Endothelial cell (in vitro differentiated cells): ENCODE results near the gene CD300E. TPM values are rescaled to one million over a fixed set of nuclear protein-coding genes. Genes with fewer than 3 reads are reported as not detected.
"Not testable (repeated sequence)": the region's sequence is repeated elsewhere in the genome, so short reads cannot be mapped to it uniquely, and the experiment has no call there.

ENCODE experiments used
- DNase-seq: peaks from one replicate; pipeline ENCODE4 v3.0.0; 2021; ENCODE audit warnings: low spot score
- H3K27ac Mint-ChIP-seq: one replicate; pipeline ENCODE4 v1.8.0; 2021; ENCODE audit warnings: mixed read lengths, inconsistent platforms; ENCODE audit not compliant: unreplicated experiment
- H3K27me3 Mint-ChIP-seq: one replicate; pipeline ENCODE4 v1.8.0; 2021; ENCODE audit warnings: mild to moderate bottlenecking, moderate library complexity, mixed read lengths, inconsistent platforms; ENCODE audit not compliant: unreplicated experiment
- H3K36me3 Mint-ChIP-seq: one replicate; pipeline ENCODE4 v1.8.0; 2021; ENCODE audit warnings: mild to moderate bottlenecking, low read depth, mixed read lengths, inconsistent platforms; ENCODE audit not compliant: unreplicated experiment
- H3K4me1 Mint-ChIP-seq: one replicate; pipeline ENCODE4 v1.8.0; 2021; ENCODE audit warnings: mild to moderate bottlenecking, mixed read lengths, inconsistent platforms; ENCODE audit not compliant: unreplicated experiment
- H3K4me3 Mint-ChIP-seq: one replicate; pipeline ENCODE4 v1.8.0; 2021; ENCODE audit warnings: mild to moderate bottlenecking, mixed read lengths, inconsistent platforms; ENCODE audit not compliant: unreplicated experiment
- H3K9me3 Mint-ChIP-seq: one replicate; pipeline ENCODE4 v1.8.0; 2021; ENCODE audit warnings: mixed read lengths, inconsistent platforms; ENCODE audit not compliant: unreplicated experiment
- total RNA-seq: library from RNA; stranded (reverse); fragmentation: NEBNext Ultra II Directional; extraction: Animal tissue kit (Norgen Biotek cat#: 25700); gene quantifications from one replicate; pipeline ENCODE4 v1.2.1, GENCODE V29; 2021; ENCODE audit not compliant: unreplicated experiment
- TF ChIP-seq, protein P1 (sequence below): fragments of 200-600 bp; sonication (generic); IDR thresholded peaks from one replicate; pipeline ENCODE4 v1.5.0; 2021; ENCODE audit warnings: antibody characterized with exemption; ENCODE audit not compliant: unreplicated experiment

The CD300E gene
- total RNA-seq, 1 donor from 2014 or later = not detected

DNA sequence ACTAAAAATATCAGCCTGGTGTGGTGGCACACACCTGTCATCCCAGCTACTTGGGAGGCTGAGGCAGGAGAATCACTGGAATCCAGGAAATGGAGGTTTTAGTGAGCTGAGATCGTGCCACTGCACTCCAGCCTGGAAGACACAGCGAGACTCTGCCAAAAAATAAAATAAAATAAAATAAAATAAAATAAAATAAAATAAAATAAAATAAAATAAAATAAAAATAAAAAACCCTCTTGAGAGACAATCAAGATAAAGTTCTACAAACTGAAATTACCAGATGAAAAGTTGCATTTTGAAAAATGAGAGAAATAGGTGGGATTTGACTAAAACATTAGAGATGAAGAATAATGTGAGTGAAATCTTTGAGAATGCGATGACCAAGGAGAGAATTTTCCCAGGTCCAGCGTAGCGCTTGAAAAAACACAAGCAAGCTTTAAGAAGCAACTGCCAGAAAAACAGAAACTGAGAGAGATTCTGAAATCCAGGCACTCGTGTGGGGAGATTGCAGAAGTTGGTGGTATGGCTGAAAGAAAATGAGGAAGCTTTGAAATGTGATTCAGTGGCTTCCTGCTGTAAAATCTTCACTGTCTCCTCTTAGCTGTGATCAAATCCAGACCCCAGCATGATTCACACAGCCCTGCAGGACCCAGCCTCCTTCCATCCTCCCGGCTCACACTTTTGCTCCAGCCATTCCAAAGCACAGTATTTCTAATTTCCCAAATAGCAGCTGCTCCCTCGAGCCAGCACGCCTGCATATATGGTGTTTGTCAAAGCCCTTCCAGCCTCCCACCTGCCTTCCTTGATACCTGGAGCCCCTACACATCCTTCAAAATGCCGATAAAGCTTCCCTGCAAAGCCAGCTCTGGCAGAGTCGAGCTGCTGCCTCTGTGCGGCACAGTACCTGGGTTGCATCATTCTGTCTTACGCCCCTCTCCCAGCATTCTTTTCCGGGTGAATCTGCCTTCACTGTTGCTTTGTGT is 8.2 kb upstream of the CD300E start:
- Mint-ChIP-seq H3K4me1 (peaks cover 2% of the 10 kb centered on the region), H3K4me3 (no peak overlapping the region), H3K27me3 (peaks cover 4% of the 10 kb centered on the region), H3K36me3 (no peaks in the 10 kb centered on the region), H3K9me3 (no peaks in the 10 kb centered on the region), H3K27ac (no peak overlapping the region)
- no peak for DNase-seq
- TF ChIP-seq, protein P1, sequence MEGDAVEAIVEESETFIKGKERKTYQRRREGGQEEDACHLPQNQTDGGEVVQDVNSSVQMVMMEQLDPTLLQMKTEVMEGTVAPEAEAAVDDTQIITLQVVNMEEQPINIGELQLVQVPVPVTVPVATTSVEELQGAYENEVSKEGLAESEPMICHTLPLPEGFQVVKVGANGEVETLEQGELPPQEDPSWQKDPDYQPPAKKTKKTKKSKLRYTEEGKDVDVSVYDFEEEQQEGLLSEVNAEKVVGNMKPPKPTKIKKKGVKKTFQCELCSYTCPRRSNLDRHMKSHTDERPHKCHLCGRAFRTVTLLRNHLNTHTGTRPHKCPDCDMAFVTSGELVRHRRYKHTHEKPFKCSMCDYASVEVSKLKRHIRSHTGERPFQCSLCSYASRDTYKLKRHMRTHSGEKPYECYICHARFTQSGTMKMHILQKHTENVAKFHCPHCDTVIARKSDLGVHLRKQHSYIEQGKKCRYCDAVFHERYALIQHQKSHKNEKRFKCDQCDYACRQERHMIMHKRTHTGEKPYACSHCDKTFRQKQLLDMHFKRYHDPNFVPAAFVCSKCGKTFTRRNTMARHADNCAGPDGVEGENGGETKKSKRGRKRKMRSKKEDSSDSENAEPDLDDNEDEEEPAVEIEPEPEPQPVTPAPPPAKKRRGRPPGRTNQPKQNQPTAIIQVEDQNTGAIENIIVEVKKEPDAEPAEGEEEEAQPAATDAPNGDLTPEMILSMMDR = no peak

DNA sequence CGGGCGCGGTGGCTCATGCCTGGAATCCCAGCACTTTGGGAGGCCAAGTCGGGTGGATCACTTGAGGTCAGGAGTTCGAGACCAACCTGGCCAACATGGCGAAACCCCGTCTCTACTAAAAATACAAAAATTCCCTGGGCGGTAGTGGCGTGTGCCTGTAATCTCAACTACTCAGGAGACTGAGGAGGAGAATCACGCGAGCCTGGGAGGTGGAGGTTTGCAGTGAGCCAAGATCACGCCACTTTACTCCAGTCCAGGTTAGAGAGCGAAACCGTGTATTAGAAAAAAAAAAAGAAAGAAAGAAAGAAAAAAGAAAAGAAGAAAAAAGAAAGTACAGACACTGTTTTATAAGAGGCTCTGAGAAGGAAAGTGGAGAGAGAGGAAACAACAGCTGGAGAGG is 6.7 kb upstream of the CD300E start:
- not testable (repeated sequence) for H3K4me1 Mint-ChIP-seq, H3K36me3 Mint-ChIP-seq, DNase-seq, H3K27ac Mint-ChIP-seq, H3K27me3 Mint-ChIP-seq, H3K9me3 Mint-ChIP-seq, H3K4me3 Mint-ChIP-seq

DNA sequence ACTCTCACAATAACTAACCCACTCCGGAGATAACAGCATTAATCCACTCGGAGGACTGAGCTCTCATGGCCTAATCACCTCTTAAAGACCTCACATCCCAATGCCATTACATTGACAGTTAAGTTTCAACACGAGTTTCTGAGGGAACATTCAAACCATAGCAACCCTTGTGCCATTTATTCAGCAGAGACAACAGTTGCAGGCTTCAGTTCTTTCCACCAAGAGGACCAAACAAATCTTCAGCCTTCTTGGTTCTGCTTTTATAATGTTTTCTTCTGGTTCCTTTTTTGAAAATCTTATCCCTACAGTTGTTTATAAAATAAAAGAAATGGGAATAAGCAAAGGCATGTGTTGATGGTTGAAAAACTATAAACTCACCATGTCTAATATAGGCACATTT is 2.1 kb upstream of the CD300E start:
- no peak overlapping the region for H3K27ac Mint-ChIP-seq
- no peaks in the 10 kb centered on the region for H3K36me3 Mint-ChIP-seq
- peaks cover 5% of the 10 kb centered on the region for H3K27me3 Mint-ChIP-seq
- H3K9me3 Mint-ChIP-seq = no peaks in the 10 kb centered on the region
- DNase-seq = no peak
- TF ChIP-seq, protein P1 = no peak
- H3K4me1 Mint-ChIP-seq = no peaks in the 10 kb centered on the region
- H3K4me3 Mint-ChIP-seq = no peak overlapping the region

DNA sequence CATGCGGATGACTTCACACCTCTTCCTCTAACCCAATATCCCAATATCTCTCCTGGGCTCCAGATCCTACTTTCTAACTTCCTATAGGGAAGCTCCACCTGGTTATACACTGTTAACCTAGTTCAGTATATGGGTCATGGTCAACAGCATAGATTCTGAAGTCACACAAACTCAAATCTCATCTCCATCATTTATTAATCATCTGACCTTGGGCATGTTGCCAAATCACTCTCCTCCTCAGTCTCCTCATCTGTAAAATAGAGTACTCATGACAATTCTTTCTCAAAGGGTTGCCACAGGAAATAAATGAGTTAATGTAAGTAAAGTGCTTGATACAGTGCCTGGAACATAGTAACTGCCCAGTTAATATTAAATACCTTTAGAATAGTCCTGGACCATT is 593 bp upstream of the CD300E start:
- TF ChIP-seq, protein P1 = no peak
- no peaks in the 10 kb centered on the region for H3K36me3 Mint-ChIP-seq

DNA sequence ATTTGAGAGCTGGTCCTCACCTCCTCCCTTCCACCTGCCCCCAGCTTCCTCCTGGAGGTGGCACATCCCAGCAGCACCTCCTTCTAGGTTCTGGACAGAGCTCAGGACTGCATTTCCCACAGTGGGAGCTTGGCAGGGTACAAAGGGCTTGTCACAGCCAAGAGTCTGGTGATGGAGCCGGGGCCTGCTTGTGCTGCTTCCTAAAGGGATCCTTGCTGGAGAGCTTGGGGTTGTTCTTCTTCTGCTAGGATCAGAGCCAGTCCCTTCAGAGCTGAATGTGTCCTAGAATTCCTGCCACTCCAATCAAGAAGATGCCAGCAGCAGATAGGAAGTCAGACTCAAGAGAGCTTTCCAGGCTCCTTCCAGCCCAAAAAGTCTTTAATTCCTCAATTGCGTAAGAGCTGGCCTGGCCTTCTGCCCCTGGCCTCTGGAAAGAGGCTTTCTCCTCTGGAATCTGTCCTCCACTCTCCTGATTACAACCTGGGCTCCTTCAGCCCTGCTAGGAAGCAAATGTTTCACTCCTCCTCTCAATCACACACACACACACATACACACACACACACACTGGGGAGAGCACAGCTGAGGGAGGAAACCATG is 4.4 kb downstream of the CD300E start:
- H3K4me1 Mint-ChIP-seq = no peaks in the 10 kb centered on the region
- H3K9me3 Mint-ChIP-seq = no peaks in the 10 kb centered on the region
- H3K4me3 Mint-ChIP-seq = no peak overlapping the region
- H3K27ac Mint-ChIP-seq = no peak overlapping the region
- no peak for DNase-seq
- H3K27me3 Mint-ChIP-seq = peaks cover 10% of the 10 kb centered on the region
- TF ChIP-seq, protein P1 = no peak
- H3K36me3 Mint-ChIP-seq = no peaks in the 10 kb centered on the region

More for the DNA sequence above, 593 bp upstream of the CD300E start:
- Mint-ChIP-seq H3K27ac (no peak overlapping the region), H3K4me1 (no peaks in the 10 kb centered on the region), H3K9me3 (no peaks in the 10 kb centered on the region), H3K27me3 (peaks cover 1% of the 10 kb centered on the region), H3K4me3 (no peak overlapping the region)
- DNase-seq = no peak
